Mesothelial cell of epicardium (in vitro differentiated cells): ENCODE measurements around the gene CLMP. TPM values are rescaled to one million over a fixed set of nuclear protein-coding genes. Genes with fewer than 3 reads are reported as not detected.
A peak's percentile ranks its signal among the peaks of the same experiment; 100 is the strongest.
"Not testable (repeated sequence)": the region's sequence is repeated elsewhere in the genome, so short reads cannot be mapped to it uniquely, and the experiment has no call there.

ENCODE experiments used
- DNase-seq, 2 experiments: peaks; one replicate each; pipeline ENCODE4 v3.0.0; 2021; ENCODE audit warnings: low spot score in 2 of 2; ENCODE audit not compliant: unreplicated experiment in 2 of 2
- H3K27ac Mint-ChIP-seq: 2 replicates; pipeline ENCODE4 v1.8.0; 2021; ENCODE audit warnings: mixed read lengths
- H3K27me3 Mint-ChIP-seq: 2 replicates; pipeline ENCODE4 v1.8.0; 2021; ENCODE audit warnings: low read depth, mixed read lengths
- H3K36me3 Mint-ChIP-seq: 2 replicates; pipeline ENCODE4 v1.8.0; 2021; ENCODE audit warnings: mixed read lengths
- H3K4me1 Mint-ChIP-seq: 2 replicates; pipeline ENCODE4 v1.8.0; 2021; ENCODE audit warnings: mixed read lengths
- H3K4me3 Mint-ChIP-seq: 2 replicates; pipeline ENCODE4 v1.8.0; 2021; ENCODE audit warnings: mild to moderate bottlenecking, moderate library complexity, mixed read lengths
- H3K9me3 Mint-ChIP-seq: 2 replicates; pipeline ENCODE4 v1.8.0; 2021; ENCODE audit warnings: mixed read lengths
- total RNA-seq: library from RNA; stranded (reverse); gene quantifications from 3 replicates; pipeline ENCODE4 v1.2.1, GENCODE V29; 2021
- TF ChIP-seq, protein P1 (sequence below): fragments of 200-600 bp; sonication (generic); IDR thresholded peaks from one replicate; pipeline ENCODE4 v1.5.0; 2021; ENCODE audit warnings: antibody characterized with exemption; ENCODE audit not compliant: unreplicated experiment

CLMP gene
- total RNA-seq, 1 donor from 2014 or later: 18.0 TPM

DNA sequence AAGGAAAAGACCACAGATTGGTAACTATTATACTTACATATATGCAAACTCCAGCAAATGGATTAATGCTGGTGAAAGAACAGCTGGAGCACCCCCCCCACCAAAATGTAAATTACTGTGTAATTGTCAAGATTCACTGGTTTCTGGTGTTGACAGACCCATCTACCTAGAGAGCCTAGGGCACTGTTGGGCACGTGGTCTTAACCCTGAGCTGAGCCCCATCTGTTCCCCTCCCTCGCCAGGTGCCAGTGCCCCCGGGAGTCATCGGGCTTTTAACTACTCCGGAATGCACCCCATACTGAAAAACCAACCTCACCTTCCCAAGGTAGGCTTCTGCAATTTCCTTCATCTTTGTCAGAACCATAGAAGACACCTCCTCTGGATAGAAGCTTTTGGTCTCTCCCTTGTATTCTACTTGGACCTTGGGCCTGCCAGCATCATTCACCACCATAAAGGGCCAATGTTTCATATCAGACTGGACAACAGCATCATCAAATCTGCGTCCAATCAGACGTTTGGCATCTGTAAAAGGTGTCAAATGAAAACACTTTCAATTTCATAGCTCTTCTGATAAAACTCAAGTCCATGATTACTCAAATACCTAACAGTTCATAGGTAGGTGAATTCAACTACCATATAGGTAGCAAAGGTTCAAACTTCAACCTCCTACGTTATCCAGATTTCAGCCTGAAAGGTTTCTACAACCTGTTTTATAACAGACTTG, 134.6 kb downstream of the CLMP start:
- no peaks in the 10 kb centered on the region for H3K9me3 Mint-ChIP-seq
- H3K36me3 Mint-ChIP-seq: peaks cover 45% of the 10 kb centered on the region
- H3K27ac Mint-ChIP-seq: peak overlapping the region; percentile 82
- no peaks in the 10 kb centered on the region for H3K27me3 Mint-ChIP-seq
- peaks cover 53% of the 10 kb centered on the region for H3K4me1 Mint-ChIP-seq
- no peak for DNase-seq
- TF ChIP-seq, protein P1, sequence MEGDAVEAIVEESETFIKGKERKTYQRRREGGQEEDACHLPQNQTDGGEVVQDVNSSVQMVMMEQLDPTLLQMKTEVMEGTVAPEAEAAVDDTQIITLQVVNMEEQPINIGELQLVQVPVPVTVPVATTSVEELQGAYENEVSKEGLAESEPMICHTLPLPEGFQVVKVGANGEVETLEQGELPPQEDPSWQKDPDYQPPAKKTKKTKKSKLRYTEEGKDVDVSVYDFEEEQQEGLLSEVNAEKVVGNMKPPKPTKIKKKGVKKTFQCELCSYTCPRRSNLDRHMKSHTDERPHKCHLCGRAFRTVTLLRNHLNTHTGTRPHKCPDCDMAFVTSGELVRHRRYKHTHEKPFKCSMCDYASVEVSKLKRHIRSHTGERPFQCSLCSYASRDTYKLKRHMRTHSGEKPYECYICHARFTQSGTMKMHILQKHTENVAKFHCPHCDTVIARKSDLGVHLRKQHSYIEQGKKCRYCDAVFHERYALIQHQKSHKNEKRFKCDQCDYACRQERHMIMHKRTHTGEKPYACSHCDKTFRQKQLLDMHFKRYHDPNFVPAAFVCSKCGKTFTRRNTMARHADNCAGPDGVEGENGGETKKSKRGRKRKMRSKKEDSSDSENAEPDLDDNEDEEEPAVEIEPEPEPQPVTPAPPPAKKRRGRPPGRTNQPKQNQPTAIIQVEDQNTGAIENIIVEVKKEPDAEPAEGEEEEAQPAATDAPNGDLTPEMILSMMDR: no peak
- H3K4me3 Mint-ChIP-seq: peak overlapping the region; percentile 93

- Mint-ChIP-seq H3K4me1 (peaks cover 51% of the 10 kb centered on the region), H3K27ac (peak overlapping the region; percentile 62), H3K4me3 (peak overlapping the region; percentile 93), H3K36me3 (peaks cover 45% of the 10 kb centered on the region)
- H3K27me3 Mint-ChIP-seq, H3K9me3 Mint-ChIP-seq, DNase-seq: not testable (repeated sequence)
Observed at GRCh38 chr11:123059041-123059920, 135.8 kb downstream of the CLMP start.

GRCh38 chr11:123057661-123058305, 137.3 kb downstream of the CLMP start:
- Mint-ChIP-seq H3K4me3 (no peak overlapping the region), H3K4me1 (peaks cover 41% of the 10 kb centered on the region), H3K36me3 (peaks cover 45% of the 10 kb centered on the region), H3K27ac (peak overlapping the region; percentile 34), H3K27me3 (no peaks in the 10 kb centered on the region), H3K9me3 (no peaks in the 10 kb centered on the region)
- DNase-seq: no peak
- TF ChIP-seq, protein P1: no peak

DNA sequence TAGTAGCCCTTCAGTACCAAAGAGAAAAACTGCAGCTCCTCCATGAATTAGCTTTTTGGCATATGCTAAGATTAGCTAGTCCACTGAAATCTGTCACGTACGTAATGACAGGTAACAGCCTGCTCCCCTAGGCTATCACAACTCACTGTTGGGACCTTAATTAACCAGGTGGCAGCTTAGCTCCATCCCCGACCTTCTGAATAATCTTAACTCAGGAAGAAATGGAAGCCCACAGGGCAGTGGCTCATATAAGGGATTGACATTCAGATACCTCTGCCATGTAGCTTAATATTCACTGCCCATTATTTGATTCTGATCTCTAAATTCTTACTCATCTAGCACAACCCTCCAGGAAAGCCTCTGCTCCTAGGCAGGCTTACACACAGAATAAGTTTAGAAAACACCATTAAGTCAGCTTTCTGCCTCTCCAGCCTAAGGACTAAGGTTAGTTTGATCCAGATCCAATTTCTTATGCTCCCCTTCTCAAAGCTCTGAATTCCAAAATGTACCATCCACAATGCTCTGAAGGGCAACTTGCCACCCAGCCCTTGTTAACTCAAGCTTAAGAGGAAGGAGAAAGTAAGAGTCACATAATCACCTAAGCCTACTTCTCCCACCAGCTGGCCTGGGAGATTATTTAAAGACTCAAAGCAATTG, 138.1 kb downstream of the CLMP start:
- no peak for DNase-seq
- Mint-ChIP-seq H3K27me3 (no peaks in the 10 kb centered on the region), H3K27ac (peak overlapping the region; percentile 69), H3K9me3 (no peaks in the 10 kb centered on the region), H3K4me1 (peaks cover 41% of the 10 kb centered on the region), H3K4me3 (no peak overlapping the region), H3K36me3 (peaks cover 45% of the 10 kb centered on the region)
- TF ChIP-seq, protein P1: no peak

- DNase-seq: no peak
- no peaks in the 10 kb centered on the region for H3K9me3 Mint-ChIP-seq
- peak overlapping the region; percentile 43 for H3K27ac Mint-ChIP-seq
- TF ChIP-seq, protein P1: no peak
- H3K4me3 Mint-ChIP-seq: no peak overlapping the region
- H3K36me3 Mint-ChIP-seq: peaks cover 37% of the 10 kb centered on the region
- H3K4me1 Mint-ChIP-seq: peaks cover 30% of the 10 kb centered on the region
- H3K27me3 Mint-ChIP-seq: no peaks in the 10 kb centered on the region
Observed at GRCh38 chr11:123055191-123055901, 139.7 kb downstream of the CLMP start.
